Esophagus (tissue), 2 donors: ENCODE data around the gene UBE3B. TPM values are rescaled to one million over a fixed set of nuclear protein-coding genes. Genes with fewer than 3 reads are reported as not detected.
A peak's percentile ranks its signal among the peaks of the same experiment; 100 is the strongest.

Experiments used
- H3K27ac ChIP-seq, 2 donors: one replicate each; pipeline ENCODE4 v1.5.1; 2013; ENCODE audit warnings: low read depth in 2 of 2, mild to moderate bottlenecking in 2 of 2, inconsistent platforms in 1 of 2, low read length in 1 of 2, moderate library complexity in 1 of 2
- H3K27me3 ChIP-seq, 2 donors: one replicate each; pipeline ENCODE4 v1.6.1; 2013; ENCODE audit warnings: low read length in 2 of 2, control low read depth in 1 of 2, mild to moderate bottlenecking in 1 of 2; ENCODE audit not compliant: insufficient read depth in 2 of 2, control insufficient read depth in 1 of 2
- H3K36me3 ChIP-seq, 2 donors: one replicate each; pipeline ENCODE4 v1.6.1; 2013; ENCODE audit warnings: low read length in 1 of 2; ENCODE audit not compliant: control insufficient read depth in 2 of 2, insufficient read depth in 2 of 2
- H3K4me1 ChIP-seq, 2 donors: one replicate each; pipeline ENCODE4 v1.6.1; 2013; ENCODE audit warnings: low read length in 1 of 2; ENCODE audit not compliant: control insufficient read depth in 2 of 2, insufficient read depth in 2 of 2
- H3K4me3 ChIP-seq, 2 donors: one replicate each; pipeline ENCODE4 v1.5.1; 2013; ENCODE audit warnings: low read length in 2 of 2, mild to moderate bottlenecking in 2 of 2, low read depth in 1 of 2, moderate library complexity in 1 of 2
- H3K9me3 ChIP-seq, 2 donors: one replicate each; pipeline ENCODE4 v1.6.1; 2013; ENCODE audit warnings: mild to moderate bottlenecking in 2 of 2, low read depth in 1 of 2, low read length in 1 of 2, moderate library complexity in 1 of 2; ENCODE audit not compliant: control insufficient read depth in 2 of 2, insufficient read depth in 1 of 2
- WGBS, 2 donors: extraction: QIAGEN DNeasy Blood & Tissue Kit; methylation state at CpG; one replicate each; pipeline ENCODE4 v1.1.7; 2013; 5-methylcytosine and 5-hydroxymethylcytosine counted together
- polyA plus RNA-seq, 2 donors: library from polyadenylated mRNA; stranded (reverse); fragments of 200-250 nt; gene quantifications; one replicate each; pipeline ENCODE4 v1.2.3, GENCODE V29; 2013
- donor health status: healthy with polysubstance abuse.
- donor health status: Bipolar disorder and iron deficiency.

Gene UBE3B
- polyA plus RNA-seq, 2 donors, result 12.6 to 14.0 TPM

GRCh38 chr12:109477963-109478315 lies 505 bp downstream of the UBE3B start:
- WGBS, 2 donors, result 0 to 3% methylated on average over 9 of the region's 9 CpGs

GRCh38 chr12:109479761-109480160 lies 2.3 kb downstream of the UBE3B start:
- peaks cover 2 to 3% of the 10 kb centered on the region in 2 donors for H3K4me1 ChIP-seq
- 68 to 74% methylated on average over 1 of the region's 1 CpG for WGBS, 2 donors
- no peaks in the 10 kb centered on the region for H3K9me3 ChIP-seq
- no peak overlapping the region for H3K27ac ChIP-seq
- no peak overlapping the region for H3K4me3 ChIP-seq
- H3K36me3 ChIP-seq, result peaks cover 2 to 3% of the 10 kb centered on the region in 2 donors
- no peaks in the 10 kb centered on the region for H3K27me3 ChIP-seq

More at GRCh38 chr12:109477963-109478315, 505 bp downstream of the UBE3B start:
- Histone ChIP-seq H3K4me3 (peak overlapping the region; percentile 84 to 96), H3K4me1 (peaks cover 2 to 3% of the 10 kb centered on the region in 2 donors), H3K36me3 (peaks cover 0 to 3% of the 10 kb centered on the region in 2 donors), H3K9me3 (no peaks in the 10 kb centered on the region), H3K27me3 (no peaks in the 10 kb centered on the region), H3K27ac (peak overlapping the region; percentile 91 to 96)

GRCh38 chr12:109480356-109480755 lies 2.9 kb downstream of the UBE3B start:
- Histone ChIP-seq H3K27ac (no peak overlapping the region), H3K4me3 (no peak overlapping the region), H3K27me3 (no peaks in the 10 kb centered on the region), H3K36me3 (peaks cover 7% of the 10 kb centered on the region in 2 donors), H3K4me1 (peaks cover 2 to 3% of the 10 kb centered on the region in 2 donors), H3K9me3 (no peaks in the 10 kb centered on the region)
- 96% methylated on average over 4 of the region's 4 CpGs for WGBS, 2 donors

- H3K4me1 ChIP-seq, result peaks cover 0 to 2% of the 10 kb centered on the region in 2 donors
- no peaks in the 10 kb centered on the region for H3K27me3 ChIP-seq
- H3K4me3 ChIP-seq, result no peak overlapping the region
- H3K9me3 ChIP-seq, result no peaks in the 10 kb centered on the region
- WGBS, 2 donors, result 88 to 91% methylated on average over 1 of the region's 1 CpG
- H3K27ac ChIP-seq, result no peak overlapping the region
- peaks cover 16 to 19% of the 10 kb centered on the region in 2 donors for H3K36me3 ChIP-seq
Measured at GRCh38 chr12:109481863-109482262, 4.4 kb downstream of the UBE3B start.

GRCh38 chr12:109482491-109482890 lies 5.1 kb downstream of the UBE3B start:
- H3K27me3 ChIP-seq, result no peaks in the 10 kb centered on the region
- peaks cover 23 to 25% of the 10 kb centered on the region in 2 donors for H3K36me3 ChIP-seq
- H3K9me3 ChIP-seq, result no peaks in the 10 kb centered on the region
- no peak overlapping the region for H3K27ac ChIP-seq
- no peak overlapping the region for H3K4me3 ChIP-seq
- WGBS, 2 donors, result 84 to 85% methylated on average over 2 of the region's 2 CpGs
- H3K4me1 ChIP-seq, result peaks cover 0 to 2% of the 10 kb centered on the region in 2 donors

GRCh38 chr12:109482894-109483293 lies 5.5 kb downstream of the UBE3B start:
- WGBS, 2 donors, result 71 to 75% methylated on average over 2 of the region's 2 CpGs
- Histone ChIP-seq H3K27ac (no peak overlapping the region), H3K9me3 (no peaks in the 10 kb centered on the region), H3K27me3 (no peaks in the 10 kb centered on the region), H3K4me1 (peaks cover 0 to 2% of the 10 kb centered on the region in 2 donors), H3K36me3 (peaks cover 23 to 29% of the 10 kb centered on the region in 2 donors), H3K4me3 (no peak overlapping the region)

GRCh38 chr12:109483346-109483745 lies 5.9 kb downstream of the UBE3B start:
- H3K4me3 ChIP-seq, result no peak overlapping the region
- peaks cover 0 to 2% of the 10 kb centered on the region in 2 donors for H3K4me1 ChIP-seq
- WGBS, 2 donors, result 94% methylated on average over 11 of the region's 11 CpGs
- no peak overlapping the region for H3K27ac ChIP-seq
- peaks cover 23 to 33% of the 10 kb centered on the region in 2 donors for H3K36me3 ChIP-seq
- no peaks in the 10 kb centered on the region for H3K9me3 ChIP-seq
- H3K27me3 ChIP-seq, result no peaks in the 10 kb centered on the region

GRCh38 chr12:109485201-109485600 lies 7.8 kb downstream of the UBE3B start:
- H3K9me3 ChIP-seq, result no peaks in the 10 kb centered on the region
- no peaks in the 10 kb centered on the region for H3K4me1 ChIP-seq
- H3K27me3 ChIP-seq, result no peaks in the 10 kb centered on the region
- no peak overlapping the region for H3K4me3 ChIP-seq
- H3K36me3 ChIP-seq, result peaks cover 34 to 48% of the 10 kb centered on the region in 2 donors
- WGBS, 2 donors, result 87 to 91% methylated on average over 4 of the region's 4 CpGs
- H3K27ac ChIP-seq, result no peak overlapping the region

- Histone ChIP-seq H3K4me1 (no peaks in the 10 kb centered on the region), H3K27ac (no peak overlapping the region), H3K36me3 (peaks cover 44 to 48% of the 10 kb centered on the region in 2 donors), H3K27me3 (no peaks in the 10 kb centered on the region), H3K4me3 (no peak overlapping the region), H3K9me3 (no peaks in the 10 kb centered on the region)
- 94 to 95% methylated on average over 9 of the region's 9 CpGs for WGBS, 2 donors
Measured at GRCh38 chr12:109487181-109488050, 10.0 kb downstream of the UBE3B start.
